Measurements from ENCODE around the gene CCDC187. TPM values are rescaled to one million over a fixed set of nuclear protein-coding genes. Genes with fewer than 3 reads are reported as not detected.

CCDC187 gene
- polyA plus RNA-seq, 1 donor (not counting 4 experiments of a cell fraction or from before 2014, with no cell fraction given) = 0.03 TPM

- no peak overlapping the region for H3K27ac ChIP-seq (ENCODE audit: control insufficient read depth, insufficient read depth, low read length)
- H3K36me3 ChIP-seq (ENCODE audit: control insufficient read depth in 2 of 2, extremely low read depth in 1 of 2, insufficient read depth in 2 of 2, low read length in 2 of 2) = no peaks in the 10 kb centered on the region
- no peak overlapping the region for H3K9ac ChIP-seq (ENCODE audit: control insufficient read depth, extremely low read depth, insufficient read depth, low read length)
- H3K27me3 ChIP-seq (ENCODE audit: control insufficient read depth, extremely low read depth, insufficient read depth, low read length) = peaks cover 31% of the 10 kb centered on the region
- no peak overlapping the region for H3K4me3 ChIP-seq (ENCODE audit: control insufficient read depth in 2 of 3, extremely low read depth in 1 of 3, insufficient read depth in 2 of 3, low read depth in 1 of 3, low read length in 3 of 3)
- H3K9me1 ChIP-seq (ENCODE audit: control insufficient read depth, extremely low read depth, insufficient read depth, low read length) = no peaks in the 10 kb centered on the region
- DNase-seq (ENCODE audit: low read depth, low spot score) (no peak), FAIRE-seq (no peak)
- no peak overlapping the region for H2AFZ ChIP-seq (ENCODE audit: control insufficient read depth, low read length)
- dilution Hi-C loops (cut with MboI; ENCODE audit: extremely low pct_ligation_motif_present, low sequenced_read_pairs) = no loop called here
- H3K9me3 ChIP-seq (ENCODE audit: control insufficient read depth, low read depth, low read length) = no peaks in the 10 kb centered on the region
- H3K4me1 ChIP-seq (ENCODE audit: control insufficient read depth, extremely low read depth, insufficient read depth, low read length) = peaks cover 17% of the 10 kb centered on the region
- no peak overlapping the region for H3K4me2 ChIP-seq (ENCODE audit: control insufficient read depth, extremely low read depth, insufficient read depth, low read depth, low read length)
- H3K79me2 ChIP-seq (ENCODE audit: control insufficient read depth, insufficient read depth, low read length) = no peaks in the 10 kb centered on the region
- no peaks in the 10 kb centered on the region for H4K20me1 ChIP-seq (ENCODE audit: control insufficient read depth, extremely low read depth, insufficient read depth, low read length)
- TF ChIP-seq EZH2 (IDR thresholded peaks at IDR 0.05; ENCODE audit: low read length) (no peak), CTCF (optimal IDR thresholded peaks at IDR 0.05 in 1 of 3, IDR thresholded peaks at IDR 0.05 in 1 of 3, conservative IDR thresholded peaks at IDR 0.05 in 1 of 3; ENCODE audit: extremely low read depth in 1 of 3, insufficient read depth in 2 of 3, low read length in 3 of 3) (no peak)
Measured at GRCh38 chr9:136302527-136302926, 1.4 kb downstream of the CCDC187 start.

- no peak overlapping the region for H3K4me2 ChIP-seq (ENCODE audit: control insufficient read depth, extremely low read depth, insufficient read depth, low read depth, low read length)
- no peak overlapping the region for H3K9ac ChIP-seq (ENCODE audit: control insufficient read depth, extremely low read depth, insufficient read depth, low read length)
- H3K36me3 ChIP-seq (ENCODE audit: control insufficient read depth in 2 of 2, extremely low read depth in 1 of 2, insufficient read depth in 2 of 2, low read length in 2 of 2) = no peaks in the 10 kb centered on the region
- no peaks in the 10 kb centered on the region for H3K9me3 ChIP-seq (ENCODE audit: control insufficient read depth, low read depth, low read length)
- no peaks in the 10 kb centered on the region for H3K79me2 ChIP-seq (ENCODE audit: control insufficient read depth, insufficient read depth, low read length)
- no peak overlapping the region for H3K4me3 ChIP-seq (ENCODE audit: control insufficient read depth in 2 of 3, extremely low read depth in 1 of 3, insufficient read depth in 2 of 3, low read depth in 1 of 3, low read length in 3 of 3)
- no peak for DNase-seq (ENCODE audit: low read depth, low spot score)
- H3K27ac ChIP-seq (ENCODE audit: control insufficient read depth, insufficient read depth, low read length) = no peak overlapping the region
- no peaks in the 10 kb centered on the region for H3K9me1 ChIP-seq (ENCODE audit: control insufficient read depth, extremely low read depth, insufficient read depth, low read length)
- peaks cover 28% of the 10 kb centered on the region for H3K4me1 ChIP-seq (ENCODE audit: control insufficient read depth, extremely low read depth, insufficient read depth, low read length)
- no peak for FAIRE-seq
- dilution Hi-C loops (cut with MboI; ENCODE audit: extremely low pct_ligation_motif_present, low sequenced_read_pairs) = no loop called here
- no peak for TF ChIP-seq EZH2 (IDR thresholded peaks at IDR 0.05; ENCODE audit: low read length)
- no peak for TF ChIP-seq CTCF (optimal IDR thresholded peaks at IDR 0.05 in 1 of 3, IDR thresholded peaks at IDR 0.05 in 1 of 3, conservative IDR thresholded peaks at IDR 0.05 in 1 of 3; ENCODE audit: extremely low read depth in 1 of 3, insufficient read depth in 2 of 3, low read length in 3 of 3)
- H2AFZ ChIP-seq (ENCODE audit: control insufficient read depth, low read length) = no peak overlapping the region
- H3K27me3 ChIP-seq (ENCODE audit: control insufficient read depth, extremely low read depth, insufficient read depth, low read length) = peaks cover 23% of the 10 kb centered on the region
- H4K20me1 ChIP-seq (ENCODE audit: control insufficient read depth, extremely low read depth, insufficient read depth, low read length) = no peaks in the 10 kb centered on the region
Measured at GRCh38 chr9:136300866-136301265, 3.0 kb downstream of the CCDC187 start.
